Osteoblast (primary cell): ENCODE results near the gene CUX1. TPM values are rescaled to one million over a fixed set of nuclear protein-coding genes. Genes with fewer than 3 reads are reported as not detected.

Source experiments
- DNase-seq: peaks from one replicate; pipeline ENCODE4 v3.0.0; 2011; ENCODE audit warnings: low spot score, mixed read lengths; ENCODE audit not compliant: insufficient read length; ENCODE audit errors: missing footprints
- H2AFZ ChIP-seq: 2 replicates; pipeline ENCODE4 v1.6.0; 2011; ENCODE audit warnings: mild to moderate bottlenecking, low read length
- H3K27ac ChIP-seq: 2 replicates; pipeline ENCODE4 v1.5.1; 2011; ENCODE audit warnings: mild to moderate bottlenecking, low read depth, low read length, moderate library complexity
- H3K27me3 ChIP-seq: 2 replicates; pipeline ENCODE4 v1.6.0; 2012; ENCODE audit warnings: mild to moderate bottlenecking, control low read depth, inconsistent platforms, low read length, moderate library complexity; ENCODE audit not compliant: insufficient read depth
- H3K36me3 ChIP-seq: 2 replicates; pipeline ENCODE4 v1.5.1; 2011; ENCODE audit warnings: mild to moderate bottlenecking, low read length, control low read depth, moderate library complexity; ENCODE audit not compliant: insufficient read depth
- H3K4me1 ChIP-seq: 2 replicates; pipeline ENCODE4 v1.5.1; 2011; ENCODE audit warnings: mild to moderate bottlenecking, low read length, control low read depth, moderate library complexity; ENCODE audit not compliant: insufficient read depth
- H3K4me2 ChIP-seq: 2 replicates; pipeline ENCODE4 v1.6.0; 2011; ENCODE audit warnings: mild to moderate bottlenecking, low read length; ENCODE audit not compliant: insufficient read depth
- H3K4me3 ChIP-seq: fragments of 200-600 bp; sonication (generic); 3 replicates; pipeline ENCODE4 v1.5.1; 2012; ENCODE audit warnings: mild to moderate bottlenecking, low read length, inconsistent platforms; ENCODE audit not compliant: insufficient read depth
- H3K79me2 ChIP-seq: 2 replicates; pipeline ENCODE4 v1.6.0; 2012; ENCODE audit warnings: mild to moderate bottlenecking, low read length, control low read depth, inconsistent platforms; ENCODE audit not compliant: insufficient read depth
- H3K9me3 ChIP-seq: 2 replicates; pipeline ENCODE4 v1.5.1; 2011; ENCODE audit warnings: low read depth, low read length, control low read depth
- H4K20me1 ChIP-seq: 2 replicates; pipeline ENCODE4 v1.6.0; 2012; ENCODE audit warnings: mild to moderate bottlenecking, low read length, control low read depth; ENCODE audit not compliant: insufficient read depth
- total RNA-seq: library from RNA; depleted of rRNA; stranded (reverse); fragments of >200 nt; gene quantifications from 2 replicates; pipeline ENCODE4 v1.2.3, GENCODE V29; 2012
- TF ChIP-seq, protein P1 (sequence below): IDR thresholded peaks from 2 replicates; pipeline ENCODE4 v1.5.1; 2011; ENCODE audit warnings: mild to moderate bottlenecking, low read depth, low read length, moderate library complexity; ENCODE audit errors: extremely low read depth

The CUX1 gene
- total RNA-seq, 1 donor = 41.6 TPM

DNA sequence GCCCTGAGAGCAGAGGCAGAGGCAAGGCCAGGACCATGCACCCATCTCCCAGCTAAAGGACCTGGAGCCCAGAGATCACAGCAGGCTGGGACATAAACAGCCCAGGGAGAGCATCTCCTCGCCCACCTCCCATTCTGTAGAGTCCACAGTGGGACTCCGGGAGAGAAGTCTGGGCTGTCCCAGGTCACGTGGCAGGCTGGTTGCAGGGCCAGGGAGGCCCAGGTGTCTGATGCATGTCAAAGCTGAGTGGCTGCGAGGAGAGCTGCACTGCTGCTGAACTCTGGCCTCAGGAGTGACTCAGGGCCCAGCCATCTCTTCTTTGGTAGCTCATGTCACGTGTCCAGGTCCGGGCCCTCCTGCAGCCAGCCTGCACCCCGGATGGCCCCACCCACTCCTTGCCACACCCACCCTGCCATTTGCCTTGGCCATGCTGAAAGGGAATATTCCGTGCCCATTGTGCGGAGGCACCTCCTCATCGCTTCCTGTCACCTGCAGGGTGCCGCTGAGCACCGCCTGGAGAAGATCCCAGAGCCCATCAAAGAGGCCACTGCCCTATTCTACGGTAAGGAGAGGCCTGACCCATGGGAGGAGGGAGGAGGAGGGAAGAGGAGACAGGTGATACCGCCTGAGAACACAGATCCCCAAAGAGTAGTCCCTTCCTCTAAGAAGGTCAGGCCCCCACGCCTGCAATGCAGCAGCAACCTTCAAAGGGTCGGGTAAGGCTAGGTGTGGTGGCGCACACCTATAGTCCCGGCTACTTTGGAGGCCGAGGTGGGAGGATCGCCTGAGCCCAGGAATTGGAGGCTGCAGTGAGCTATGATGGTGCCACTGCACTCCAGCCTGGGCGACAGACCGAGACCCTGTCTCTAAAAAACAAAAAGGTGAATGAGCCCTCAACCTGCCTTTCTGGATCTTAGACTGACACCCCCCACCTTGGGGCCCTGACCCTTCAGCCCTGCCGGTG is 456.6 kb downstream of the CUX1 start:
- Histone ChIP-seq H2AFZ (no peak overlapping the region), H3K4me2 (no peak overlapping the region), H3K36me3 (no peaks in the 10 kb centered on the region), H3K4me1 (peaks cover 15% of the 10 kb centered on the region), H3K79me2 (no peaks in the 10 kb centered on the region), H3K9me3 (no peaks in the 10 kb centered on the region), H3K4me3 (no peak overlapping the region), H3K27ac (no peak overlapping the region), H3K27me3 (no peaks in the 10 kb centered on the region), H4K20me1 (no peaks in the 10 kb centered on the region)
- peak; percentile 95 for DNase-seq
- TF ChIP-seq, protein P1, sequence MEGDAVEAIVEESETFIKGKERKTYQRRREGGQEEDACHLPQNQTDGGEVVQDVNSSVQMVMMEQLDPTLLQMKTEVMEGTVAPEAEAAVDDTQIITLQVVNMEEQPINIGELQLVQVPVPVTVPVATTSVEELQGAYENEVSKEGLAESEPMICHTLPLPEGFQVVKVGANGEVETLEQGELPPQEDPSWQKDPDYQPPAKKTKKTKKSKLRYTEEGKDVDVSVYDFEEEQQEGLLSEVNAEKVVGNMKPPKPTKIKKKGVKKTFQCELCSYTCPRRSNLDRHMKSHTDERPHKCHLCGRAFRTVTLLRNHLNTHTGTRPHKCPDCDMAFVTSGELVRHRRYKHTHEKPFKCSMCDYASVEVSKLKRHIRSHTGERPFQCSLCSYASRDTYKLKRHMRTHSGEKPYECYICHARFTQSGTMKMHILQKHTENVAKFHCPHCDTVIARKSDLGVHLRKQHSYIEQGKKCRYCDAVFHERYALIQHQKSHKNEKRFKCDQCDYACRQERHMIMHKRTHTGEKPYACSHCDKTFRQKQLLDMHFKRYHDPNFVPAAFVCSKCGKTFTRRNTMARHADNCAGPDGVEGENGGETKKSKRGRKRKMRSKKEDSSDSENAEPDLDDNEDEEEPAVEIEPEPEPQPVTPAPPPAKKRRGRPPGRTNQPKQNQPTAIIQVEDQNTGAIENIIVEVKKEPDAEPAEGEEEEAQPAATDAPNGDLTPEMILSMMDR = no peak

DNA sequence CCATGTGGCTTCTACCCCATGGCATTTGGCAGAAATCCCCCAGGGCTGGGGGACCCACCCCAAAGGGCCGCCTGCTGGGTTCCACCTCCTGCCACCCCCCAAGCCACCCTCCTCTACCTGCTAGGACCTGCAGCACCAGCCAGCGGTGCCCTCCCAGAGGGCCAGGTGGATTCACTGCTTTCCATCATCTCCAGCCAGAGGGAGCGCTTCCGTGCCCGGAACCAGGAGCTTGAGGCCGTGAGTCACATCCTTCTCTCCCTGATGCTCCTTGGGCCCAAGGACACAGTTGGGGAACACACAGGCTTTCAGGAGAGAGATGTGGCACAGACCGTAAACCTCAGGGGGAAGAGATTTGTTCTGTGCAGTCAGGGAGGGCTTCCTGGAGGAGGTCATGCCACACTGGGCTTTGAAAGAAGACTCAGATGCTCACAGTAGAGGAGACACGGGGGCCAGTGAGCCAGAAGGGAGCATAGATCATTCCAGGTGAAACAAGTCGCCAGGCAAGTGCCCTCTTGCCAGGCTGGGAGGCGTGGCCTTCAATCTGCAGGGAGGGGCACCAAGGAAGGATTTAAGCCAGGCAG is 457.8 kb downstream of the CUX1 start:
- H3K4me2 ChIP-seq = no peak overlapping the region
- H3K4me3 ChIP-seq = no peak overlapping the region
- TF ChIP-seq, protein P1 = no peak
- H2AFZ ChIP-seq = no peak overlapping the region
- no peaks in the 10 kb centered on the region for H4K20me1 ChIP-seq
- no peaks in the 10 kb centered on the region for H3K9me3 ChIP-seq
- H3K4me1 ChIP-seq = peaks cover 15% of the 10 kb centered on the region
- H3K36me3 ChIP-seq = no peaks in the 10 kb centered on the region
- no peak overlapping the region for H3K27ac ChIP-seq
- no peaks in the 10 kb centered on the region for H3K27me3 ChIP-seq
- DNase-seq = no peak
- no peaks in the 10 kb centered on the region for H3K79me2 ChIP-seq

DNA sequence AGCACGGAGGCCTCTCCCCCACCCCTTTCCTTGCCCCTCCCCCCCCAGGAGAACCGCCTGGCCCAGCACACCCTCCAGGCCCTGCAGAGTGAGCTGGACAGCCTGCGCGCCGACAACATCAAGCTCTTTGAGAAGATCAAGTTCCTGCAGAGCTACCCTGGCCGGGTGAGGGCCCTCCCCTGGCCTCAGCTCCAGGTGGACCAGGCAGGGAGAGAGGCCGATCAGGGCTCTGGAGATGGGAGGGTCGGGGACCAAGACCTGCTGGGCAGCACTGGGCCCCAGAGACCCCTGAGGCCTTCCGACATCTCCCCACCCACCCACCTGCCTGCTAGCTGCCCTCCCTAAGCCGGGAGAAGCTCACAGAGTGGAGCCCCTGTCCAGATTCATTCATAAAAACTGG is 460.5 kb downstream of the CUX1 start:
- H3K4me2 ChIP-seq = no peak overlapping the region
- H3K36me3 ChIP-seq = no peaks in the 10 kb centered on the region
- TF ChIP-seq, protein P1 = no peak
- DNase-seq = no peak
- H2AFZ ChIP-seq = no peak overlapping the region
- no peaks in the 10 kb centered on the region for H3K27me3 ChIP-seq
- H4K20me1 ChIP-seq = no peaks in the 10 kb centered on the region
- no peaks in the 10 kb centered on the region for H3K9me3 ChIP-seq
- H3K4me1 ChIP-seq = peaks cover 4% of the 10 kb centered on the region
- no peaks in the 10 kb centered on the region for H3K79me2 ChIP-seq
- no peak overlapping the region for H3K27ac ChIP-seq
- no peak overlapping the region for H3K4me3 ChIP-seq
